ENCODE data around the gene ELF5. TPM values are rescaled to one million over a fixed set of nuclear protein-coding genes. Genes with fewer than 3 reads are reported as not detected.
A peak's percentile ranks its signal among the peaks of the same experiment; 100 is the strongest.

The ELF5 gene
- polyA plus RNA-seq, 1 experiment: not detected

- Histone ChIP-seq H3K27me3 (ENCODE audit: control insufficient read depth, insufficient read depth, low read length) (peaks cover 2% of the 10 kb centered on the region), H3K36me3 (ENCODE audit: control insufficient read depth, insufficient read depth, low read length) (no peaks in the 10 kb centered on the region), H3K4me3 (ENCODE audit: low read depth, low read length) (no peak overlapping the region)
- POLR2A ChIA-PET: no interaction called here
- DNase-seq (ENCODE audit: low read depth): no peak
- CTCF ChIA-PET: interaction anchor here (0.9 kb wide), 1 partner anchor 24 kb away, joined by 3 read pairs; no protein-coding TSS in a partner anchor
- no peak for TF ChIP-seq CTCF (IDR thresholded peaks at IDR 0.05; ENCODE audit: insufficient read depth, low read depth, low read length)
These were observed 2.9 kb upstream of the ELF5 start for GRCh38 chr11:34516247-34517040.

- no peak for DNase-seq (ENCODE audit: low read depth)
- ChIA-PET CTCF (interaction anchor here (1.8 to 4.4 kb wide), 6 partner anchors 11 to 378 kb away, joined by 4 to 50 read pairs (median 22); no protein-coding TSS in a partner anchor), POLR2A (no interaction called here)
- no peaks in the 10 kb centered on the region for H3K36me3 ChIP-seq (ENCODE audit: control insufficient read depth, insufficient read depth, low read length)
- H3K4me3 ChIP-seq (ENCODE audit: low read depth, low read length): no peak overlapping the region
- peaks cover 2% of the 10 kb centered on the region for H3K27me3 ChIP-seq (ENCODE audit: control insufficient read depth, insufficient read depth, low read length)
- TF ChIP-seq CTCF (IDR thresholded peaks at IDR 0.05; ENCODE audit: insufficient read depth, low read depth, low read length): no peak
These were observed 1.0 kb upstream of the ELF5 start for GRCh38 chr11:34514597-34514996.

- peaks cover 2% of the 10 kb centered on the region for H3K27me3 ChIP-seq (ENCODE audit: control insufficient read depth, insufficient read depth, low read length)
- TF ChIP-seq CTCF (IDR thresholded peaks at IDR 0.05; ENCODE audit: insufficient read depth, low read depth, low read length): peak; percentile 89
- CTCF ChIA-PET: interaction anchor here (0.6 to 4.4 kb wide), 19 partner anchors 11 to 899 kb away, joined by 3 to 50 read pairs (median 4); no protein-coding TSS in a partner anchor
- H3K4me3 ChIP-seq (ENCODE audit: low read depth, low read length): no peak overlapping the region
- POLR2A ChIA-PET: interaction anchor here (0.6 kb wide), 1 partner anchor 136 kb away, joined by 5 read pairs; no protein-coding TSS in a partner anchor
- DNase-seq (ENCODE audit: low read depth): no peak
- H3K36me3 ChIP-seq (ENCODE audit: control insufficient read depth, insufficient read depth, low read length): no peaks in the 10 kb centered on the region
These were observed 533 bp downstream of the ELF5 start for GRCh38 chr11:34512840-34513681.

- Histone ChIP-seq H3K4me3 (ENCODE audit: low read depth, low read length) (no peak overlapping the region), H3K27me3 (ENCODE audit: control insufficient read depth, insufficient read depth, low read length) (no peaks in the 10 kb centered on the region), H3K36me3 (ENCODE audit: control insufficient read depth, insufficient read depth, low read length) (no peaks in the 10 kb centered on the region)
- no peak for TF ChIP-seq CTCF (IDR thresholded peaks at IDR 0.05; ENCODE audit: insufficient read depth, low read depth, low read length)
- DNase-seq (ENCODE audit: low read depth): no peak
- CTCF ChIA-PET: interaction anchor here (1.2 to 4.4 kb wide), 3 partner anchors 8 to 75 kb away, joined by 3 to 50 read pairs (median 5); no protein-coding TSS in a partner anchor
- POLR2A ChIA-PET: no interaction called here
These were observed 2.9 kb downstream of the ELF5 start for GRCh38 chr11:34510673-34511072.

GRCh38 chr11:34510218-34510617 lies 3.4 kb downstream of the ELF5 start:
- Histone ChIP-seq H3K27me3 (ENCODE audit: control insufficient read depth, insufficient read depth, low read length) (no peaks in the 10 kb centered on the region; the same call in 1 of the 2 replicates), H3K4me3 (ENCODE audit: low read depth, low read length) (no peak overlapping the region), H3K36me3 (ENCODE audit: control insufficient read depth, insufficient read depth, low read length) (no peaks in the 10 kb centered on the region)
- TF ChIP-seq CTCF (IDR thresholded peaks at IDR 0.05; ENCODE audit: insufficient read depth, low read depth, low read length): no peak
- POLR2A ChIA-PET: no interaction called here
- CTCF ChIA-PET: interaction anchor here (1.2 to 1.5 kb wide), 2 partner anchors 9 to 75 kb away, joined by 3 to 5 read pairs; no protein-coding TSS in a partner anchor
- DNase-seq (ENCODE audit: low read depth): no peak

Data from BJ (cell line).